Transverse colon (tissue), 4 donors: ENCODE results near the gene PLXNA2. TPM values are rescaled to one million over a fixed set of nuclear protein-coding genes. Genes with fewer than 3 reads are reported as not detected.

Experiments
- DNase-seq: peaks from one replicate; pipeline ENCODE4 v3.0.0-alpha.2; 2019
- H3K27ac ChIP-seq, 4 donors: fragments of 200-600 bp; sonication (generic); 2 replicates each; pipeline ENCODE4 v1.5.1; 2016 to 2018; ENCODE audit warnings: inconsistent platforms in 4 of 4
- H3K27me3 ChIP-seq: fragments of 200-600 bp; sonication (generic); 2 replicates; pipeline ENCODE4 v1.5.1; 2017; ENCODE audit warnings: inconsistent platforms
- H3K36me3 ChIP-seq, 4 donors: fragments of 200-600 bp; sonication (generic); 2 replicates each; pipeline ENCODE4 v1.5.1; 2017 to 2019; ENCODE audit warnings: inconsistent platforms in 4 of 4
- H3K4me1 ChIP-seq, 4 donors: fragments of 200-600 bp; sonication (generic); 2 replicates each; pipeline ENCODE4 v1.5.1; 2017 to 2020; ENCODE audit warnings: inconsistent platforms in 4 of 4
- H3K4me3 ChIP-seq, 4 donors: fragments of 200-600 bp; sonication (generic); 1 replicate in 1 of 4; 2 replicates in 3 of 4; pipeline versions ENCODE4 v1.5.1 to v1.6.1; 2017 to 2019; ENCODE audit warnings: inconsistent platforms in 4 of 4
- H3K9me3 ChIP-seq, 2 donors: fragments of 200-600 bp; sonication (generic); 2 replicates each; pipeline ENCODE4 v1.5.1; 2017 to 2019; ENCODE audit warnings: inconsistent platforms in 2 of 2
- EP300 ChIP-seq: sonication (generic); formaldehyde crosslinking; IDR thresholded peaks from one replicate; pipeline ENCODE4 v1.6.1; 2017; ENCODE audit warnings: antibody characterized with exemption, low read depth
- POLR2A ChIP-seq: fragments of 450-650 bp; IDR thresholded peaks from one replicate; pipeline ENCODE4 v1.6.1; 2016; ENCODE audit warnings: antibody characterized with exemption, mild to moderate bottlenecking, moderate library complexity
- POLR2AphosphoS5 ChIP-seq, 3 donors: sonication (generic); formaldehyde crosslinking; IDR thresholded peaks; one replicate each; pipeline ENCODE4 v1.6.1; 2016; ENCODE audit warnings: antibody characterized with exemption in 3 of 3
- WGBS, 2 donors: methylation state at CpG; one replicate each; pipeline ENCODE4 v1.1.5; 2018; ENCODE audit warnings: low coverage in 1 of 2; 5-methylcytosine and 5-hydroxymethylcytosine counted together
- in situ Hi-C, 4 donors: fragments of 200-750 bp; cut with MboI; loops; one replicate each; pipeline versions ENCODE4 v1.15.0 to v1.15.1; 2017; ENCODE audit warnings: low sequenced_read_pairs in 3 of 4, low pct_ligation_motif_present in 1 of 4, low pct_unique_long_range_greater_than_20kb in 1 of 4
- intact Hi-C: fragments of 100-400 bp; cut with DNase I; formaldehyde crosslinking; loops from one replicate; pipeline ENCODE4 v1.15.1; 2023; ENCODE audit warnings: low total_unique reads
- total RNA-seq, 4 donors: library from RNA; depleted of rRNA; stranded (reverse); fragments of >200 nt; gene quantifications; one replicate each; pipeline ENCODE4 v1.1.0, GENCODE V29; 2016
- TF ChIP-seq, protein P1 (sequence below), 5 experiments: fragments of 200-600 bp in 3 of 5; fragments of 450-650 bp in 2 of 5; sonication (generic) in 3 of 5; IDR thresholded peaks; 1 replicate in 2 of 5; 2 replicates in 3 of 5; pipeline ENCODE4 v1.5.1; 2016 to 2017; ENCODE audit warnings: antibody characterized with exemption in 5 of 5, inconsistent platforms in 3 of 5, mild to moderate bottlenecking in 2 of 5, moderate library complexity in 1 of 5

Gene PLXNA2
- total RNA-seq, 4 donors from 2014 or later, result 77.4 to 140 (median 85.5) TPM

DNA sequence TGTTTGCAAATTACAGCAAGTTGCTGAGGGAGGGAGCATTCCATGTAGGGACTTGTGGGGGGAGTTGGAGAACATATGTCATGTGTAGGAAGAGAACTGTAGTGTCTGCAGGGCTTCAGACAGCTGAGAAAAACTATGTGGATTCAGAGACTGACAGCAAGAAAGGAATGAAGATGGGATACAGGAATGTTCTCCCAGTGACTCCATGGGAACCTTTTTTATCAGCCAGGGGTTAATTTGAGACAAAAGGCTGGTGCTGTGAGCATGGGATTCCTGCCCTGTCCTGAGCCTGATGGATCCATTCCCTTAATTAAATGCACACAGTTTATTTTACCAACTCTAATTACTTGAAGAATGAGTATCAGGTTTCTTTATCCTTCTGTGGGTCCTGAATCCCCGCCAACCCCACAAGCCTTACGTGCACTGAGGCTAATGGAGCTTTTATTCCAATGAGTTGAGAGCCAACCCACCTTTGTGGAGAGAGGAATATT, 26.5 kb upstream of the PLXNA2 start:
- H3K4me3 ChIP-seq, result no peak overlapping the region
- TF ChIP-seq, protein P1, sequence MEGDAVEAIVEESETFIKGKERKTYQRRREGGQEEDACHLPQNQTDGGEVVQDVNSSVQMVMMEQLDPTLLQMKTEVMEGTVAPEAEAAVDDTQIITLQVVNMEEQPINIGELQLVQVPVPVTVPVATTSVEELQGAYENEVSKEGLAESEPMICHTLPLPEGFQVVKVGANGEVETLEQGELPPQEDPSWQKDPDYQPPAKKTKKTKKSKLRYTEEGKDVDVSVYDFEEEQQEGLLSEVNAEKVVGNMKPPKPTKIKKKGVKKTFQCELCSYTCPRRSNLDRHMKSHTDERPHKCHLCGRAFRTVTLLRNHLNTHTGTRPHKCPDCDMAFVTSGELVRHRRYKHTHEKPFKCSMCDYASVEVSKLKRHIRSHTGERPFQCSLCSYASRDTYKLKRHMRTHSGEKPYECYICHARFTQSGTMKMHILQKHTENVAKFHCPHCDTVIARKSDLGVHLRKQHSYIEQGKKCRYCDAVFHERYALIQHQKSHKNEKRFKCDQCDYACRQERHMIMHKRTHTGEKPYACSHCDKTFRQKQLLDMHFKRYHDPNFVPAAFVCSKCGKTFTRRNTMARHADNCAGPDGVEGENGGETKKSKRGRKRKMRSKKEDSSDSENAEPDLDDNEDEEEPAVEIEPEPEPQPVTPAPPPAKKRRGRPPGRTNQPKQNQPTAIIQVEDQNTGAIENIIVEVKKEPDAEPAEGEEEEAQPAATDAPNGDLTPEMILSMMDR (IDR thresholded peaks at IDR 0.05), result no peak
- TF ChIP-seq POLR2AphosphoS5 (IDR thresholded peaks at IDR 0.05), result no peak
- no peak for TF ChIP-seq POLR2A
- no peak for TF ChIP-seq EP300
- no peaks in the 10 kb centered on the region for H3K36me3 ChIP-seq
- H3K9me3 ChIP-seq, result no peaks in the 10 kb centered on the region
- intact Hi-C loops (no loop called here), in situ Hi-C loops (no loop called here)
- H3K27ac ChIP-seq, result no peak overlapping the region
- no peaks in the 10 kb centered on the region for H3K4me1 ChIP-seq
- 53 to 84% methylated on average over 2 of the region's 2 CpGs for WGBS, 2 donors
- no peak for DNase-seq
- H3K27me3 ChIP-seq, result peaks cover 25% of the 10 kb centered on the region

DNA sequence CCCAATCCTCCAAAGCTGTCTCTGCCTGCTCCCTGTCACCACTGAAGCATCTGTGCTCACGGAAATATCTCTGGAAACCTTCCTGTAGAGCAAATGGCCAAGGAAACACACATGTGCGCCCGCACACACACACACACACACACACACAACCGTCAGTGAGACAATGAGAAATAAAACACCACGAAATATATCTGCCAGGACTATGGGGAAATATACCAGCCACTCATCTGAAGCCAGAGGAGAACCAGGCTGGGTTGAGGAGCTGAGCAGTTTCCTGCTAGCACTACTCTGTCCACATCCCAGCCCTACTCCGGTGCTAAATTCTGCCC, 25.1 kb upstream of the PLXNA2 start:
- peaks cover 25% of the 10 kb centered on the region for H3K27me3 ChIP-seq
- TF ChIP-seq POLR2AphosphoS5 (IDR thresholded peaks at IDR 0.05) (no peak), POLR2A (no peak), EP300 (no peak)
- TF ChIP-seq, protein P1 (IDR thresholded peaks at IDR 0.05), result no peak
- intact Hi-C loops, result no loop called here

DNA sequence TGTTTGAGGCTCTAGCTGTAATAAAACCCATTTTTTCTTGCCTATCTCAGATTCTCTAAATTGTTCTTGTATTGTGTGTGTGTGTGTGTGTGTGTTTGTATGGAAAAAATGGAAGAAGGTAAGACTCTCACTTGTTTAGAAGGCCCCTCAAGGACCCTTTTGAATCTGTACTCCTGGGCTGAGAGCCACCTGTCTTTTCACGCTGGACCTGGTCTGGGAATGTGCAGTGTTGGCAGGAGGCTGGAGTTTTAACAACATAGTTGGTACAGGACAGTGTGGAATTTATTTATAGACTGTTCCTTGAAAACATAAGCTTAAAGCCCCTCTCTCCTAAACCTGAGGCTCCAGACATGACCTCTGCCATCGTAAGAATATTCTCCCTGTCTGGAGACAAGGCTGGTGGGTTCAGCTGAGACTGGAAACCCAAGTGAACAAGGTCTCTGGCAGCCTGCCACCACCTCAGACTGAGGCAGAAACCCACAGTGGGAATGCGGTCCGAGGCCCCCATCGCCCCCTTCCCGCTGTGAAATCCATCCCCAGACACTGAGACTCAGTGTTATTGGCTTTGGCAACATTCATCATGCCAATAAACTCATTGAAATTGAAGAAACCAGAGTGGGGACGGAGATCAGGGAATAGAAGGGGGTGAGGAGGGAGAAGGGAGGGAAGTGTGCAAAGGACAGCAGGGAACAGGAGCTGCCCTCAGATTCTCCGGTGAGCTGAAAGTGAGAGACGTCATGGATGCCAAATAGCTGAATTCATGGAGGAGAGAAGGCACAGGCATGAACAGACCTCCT, 24.6 kb upstream of the PLXNA2 start:
- WGBS, 2 donors, result 60 to 62% methylated on average over 3 to 9 of the region's 9 CpGs
- Histone ChIP-seq H3K27ac (no peak overlapping the region), H3K27me3 (peaks cover 25% of the 10 kb centered on the region), H3K9me3 (no peaks in the 10 kb centered on the region), H3K4me1 (no peaks in the 10 kb centered on the region), H3K4me3 (no peak overlapping the region), H3K36me3 (no peaks in the 10 kb centered on the region)
- TF ChIP-seq POLR2A (no peak), EP300 (no peak), POLR2AphosphoS5 (IDR thresholded peaks at IDR 0.05) (no peak)
- TF ChIP-seq, protein P1 (IDR thresholded peaks at IDR 0.05), result no peak
- in situ Hi-C loops, result no loop called here
- no peak for DNase-seq
- intact Hi-C loops, result no loop called here

More for the DNA sequence above, 25.1 kb upstream of the PLXNA2 start:
- no peak for DNase-seq
- in situ Hi-C loops, result no loop called here
- Histone ChIP-seq H3K9me3 (no peaks in the 10 kb centered on the region), H3K4me3 (no peak overlapping the region), H3K4me1 (no peaks in the 10 kb centered on the region), H3K27ac (no peak overlapping the region), H3K36me3 (no peaks in the 10 kb centered on the region)
- 44 to 56% methylated on average over 6 of the region's 6 CpGs for WGBS, 2 donors

DNA sequence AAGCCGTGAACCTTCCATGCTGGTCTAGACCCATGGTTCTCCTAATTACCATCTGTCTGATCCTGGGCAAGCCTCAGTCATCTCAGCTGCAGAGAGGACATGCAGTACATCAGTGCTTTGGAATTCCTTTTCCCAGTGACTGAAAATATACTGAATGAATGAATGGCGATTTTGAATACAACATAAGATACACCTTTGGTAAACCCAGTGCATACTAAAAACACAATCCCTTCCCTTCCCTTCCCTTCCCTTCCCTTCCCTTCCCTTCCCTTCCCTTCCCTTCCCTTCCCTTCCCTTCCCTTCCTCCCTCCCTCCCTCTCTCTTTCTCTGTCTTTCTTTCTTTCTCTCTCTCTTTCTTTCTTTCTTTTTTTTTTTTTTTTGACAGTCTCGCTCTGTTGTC, 21.3 kb upstream of the PLXNA2 start:
- H3K4me1 ChIP-seq, result no peaks in the 10 kb centered on the region

More for the DNA sequence above, 21.3 kb upstream of the PLXNA2 start:
- no peaks in the 10 kb centered on the region for H3K36me3 ChIP-seq
- in situ Hi-C loops (no loop called here), intact Hi-C loops (no loop called here)
- H3K27ac ChIP-seq, result no peak overlapping the region
- H3K4me3 ChIP-seq, result no peak overlapping the region
- DNase-seq, result no peak
- no peaks in the 10 kb centered on the region for H3K9me3 ChIP-seq
- TF ChIP-seq, protein P1 (IDR thresholded peaks at IDR 0.05), result no peak
- no peak for TF ChIP-seq EP300
- no peak for TF ChIP-seq POLR2AphosphoS5 (IDR thresholded peaks at IDR 0.05)
- no peak for TF ChIP-seq POLR2A
- WGBS, 2 donors, result 75 to 83% methylated on average over 2 to 3 of the region's 3 CpGs
- peaks cover 12% of the 10 kb centered on the region for H3K27me3 ChIP-seq
